Mesenchymal stem cell (in vitro differentiated cells and primary cell): Measurements from ENCODE around the gene MUC2.

Experiments
- DNase-seq: peaks from one replicate; pipeline ENCODE4 v3.0.0-alpha.2; 2013
- H2AFZ ChIP-seq: one replicate; pipeline ENCODE4 v1.6.1; 2013; ENCODE audit warnings: low read depth, mild to moderate bottlenecking, control low read depth, inconsistent platforms, low read length, moderate library complexity
- H2AK5ac ChIP-seq: 2 replicates; pipeline ENCODE4 v1.6.1; 2013; ENCODE audit warnings: low read length, moderate library complexity, mild to moderate bottlenecking, inconsistent platforms; ENCODE audit not compliant: severe bottlenecking
- H2BK120ac ChIP-seq: one replicate; pipeline ENCODE4 v1.6.1; 2013; ENCODE audit warnings: low read depth, mild to moderate bottlenecking, inconsistent platforms, low read length, moderate library complexity
- H2BK12ac ChIP-seq, 2 experiments: one replicate each; pipeline ENCODE4 v1.6.1; 2013; ENCODE audit warnings: inconsistent platforms in 2 of 2, low read length in 2 of 2, mild to moderate bottlenecking in 2 of 2, moderate library complexity in 2 of 2, control low read depth in 1 of 2
- H2BK15ac ChIP-seq: one replicate; pipeline ENCODE4 v1.6.1; 2013; ENCODE audit warnings: mild to moderate bottlenecking, low read depth, inconsistent platforms; ENCODE audit not compliant: poor library complexity, severe bottlenecking
- H2BK5ac ChIP-seq: 2 replicates; pipeline ENCODE4 v1.6.1; 2013; ENCODE audit warnings: low read depth, mild to moderate bottlenecking, low read length, control low read depth, inconsistent platforms; ENCODE audit not compliant: poor library complexity, severe bottlenecking
- H3K14ac ChIP-seq, 2 experiments: one replicate each; pipeline ENCODE4 v1.6.1; 2013; ENCODE audit warnings: inconsistent platforms in 2 of 2, low read length in 2 of 2, control low read depth in 1 of 2, mild to moderate bottlenecking in 1 of 2, moderate library complexity in 1 of 2
- H3K18ac ChIP-seq, 2 experiments: one replicate each; pipeline ENCODE4 v1.6.1; 2013; ENCODE audit warnings: inconsistent platforms in 2 of 2, low read length in 2 of 2, control low read depth in 1 of 2, low read depth in 1 of 2, mild to moderate bottlenecking in 1 of 2
- H3K23ac ChIP-seq, 2 experiments: one replicate each; pipeline ENCODE4 v1.6.1; 2013; ENCODE audit warnings: inconsistent platforms in 2 of 2, low read length in 2 of 2, mild to moderate bottlenecking in 2 of 2, moderate library complexity in 2 of 2, control low read depth in 1 of 2
- H3K27ac ChIP-seq: 2 replicates; pipeline ENCODE4 v1.5.1; 2013; ENCODE audit warnings: mild to moderate bottlenecking, moderate library complexity, low read length, control low read depth, inconsistent platforms; ENCODE audit not compliant: poor library complexity, severe bottlenecking
- H3K27me3 ChIP-seq, 2 experiments: 2 replicates each; pipeline versions ENCODE4 v1.6.1 to v1.7.0; 2013; ENCODE audit warnings: low read length in 2 of 2, mild to moderate bottlenecking in 2 of 2, moderate library complexity in 2 of 2, control low read depth in 1 of 2, inconsistent platforms in 1 of 2; ENCODE audit not compliant: control insufficient read depth in 1 of 2, insufficient read depth in 1 of 2
- H3K36me3 ChIP-seq, 2 experiments: 2 replicates each; pipeline versions ENCODE4 v1.6.1 to v1.7.0; 2013; ENCODE audit warnings: low read length in 2 of 2, control low read depth in 1 of 2, inconsistent platforms in 1 of 2, low read depth in 1 of 2, mild to moderate bottlenecking in 1 of 2; ENCODE audit not compliant: insufficient read depth in 2 of 2, control insufficient read depth in 1 of 2
- H3K4ac ChIP-seq, 2 experiments: one replicate each; pipeline ENCODE4 v1.6.1; 2013; ENCODE audit warnings: inconsistent platforms in 2 of 2, low read length in 2 of 2, mild to moderate bottlenecking in 2 of 2, moderate library complexity in 2 of 2, control low read depth in 1 of 2, low read depth in 1 of 2
- H3K4me1 ChIP-seq: 2 replicates; pipeline ENCODE4 v1.6.1; 2013; ENCODE audit warnings: low read depth, low read length, control low read depth; ENCODE audit not compliant: control insufficient read depth, insufficient read depth
- H3K4me2 ChIP-seq: 2 replicates; pipeline ENCODE4 v1.6.1; 2013; ENCODE audit warnings: low read length, mild to moderate bottlenecking, inconsistent platforms; ENCODE audit not compliant: poor library complexity, severe bottlenecking
- H3K4me3 ChIP-seq, 2 experiments: 2 replicates each; pipeline versions ENCODE4 v1.5.1 to v1.7.0; 2013; ENCODE audit warnings: low read length in 2 of 2, mild to moderate bottlenecking in 2 of 2, control low read depth in 1 of 2, low read depth in 1 of 2; ENCODE audit not compliant: insufficient read depth in 1 of 2
- H3K79me1 ChIP-seq: replicated peaks from 2 replicates; pipeline ENCODE4 v1.6.1; 2013; ENCODE audit warnings: mild to moderate bottlenecking, control low read depth, low read length, inconsistent platforms; ENCODE audit not compliant: poor library complexity, severe bottlenecking
- H3K9ac ChIP-seq: 2 replicates; pipeline ENCODE4 v1.7.0; 2013; ENCODE audit warnings: mild to moderate bottlenecking, low read length, moderate library complexity
- H3K9me3 ChIP-seq: 2 replicates; pipeline ENCODE4 v1.7.0; 2013; ENCODE audit warnings: mild to moderate bottlenecking, low read length; ENCODE audit not compliant: control insufficient read depth
- H4K8ac ChIP-seq: one replicate; pipeline ENCODE4 v1.6.1; 2013; ENCODE audit warnings: inconsistent platforms, mild to moderate bottlenecking, low read length, moderate library complexity
- H4K91ac ChIP-seq: one replicate; pipeline ENCODE4 v1.6.1; 2013; ENCODE audit warnings: mild to moderate bottlenecking, low read length, inconsistent platforms
- WGBS: methylation state at CpG from one replicate; pipeline ENCODE4 v1.1.7; 2013; ENCODE audit warnings: mixed read lengths; 5-methylcytosine and 5-hydroxymethylcytosine counted together

The MUC2 gene

GRCh38 chr11:1117992-1118391, 43.3 kb downstream of the MUC2 start:
- Histone ChIP-seq H3K9ac (no peak overlapping the region), H4K91ac (no peak overlapping the region), H4K8ac (no peak overlapping the region), H3K14ac (no peak overlapping the region), H3K27ac (no peak overlapping the region), H3K36me3 (no peaks in the 10 kb centered on the region), H3K79me1 (no peaks in the 10 kb centered on the region), H3K4me2 (no peak overlapping the region), H3K27me3 (peaks cover under 1 to 74% of the 10 kb centered on the region in 2 experiments), H2AK5ac (no peak overlapping the region), H3K4me3 (peak overlapping the region in 1 of 2 experiments; percentile 4), H3K9me3 (no peaks in the 10 kb centered on the region), H3K18ac (no peak overlapping the region), H2BK120ac (no peak overlapping the region), H3K4ac (no peak overlapping the region), H3K4me1 (peaks cover 6% of the 10 kb centered on the region), H2BK15ac (no peak overlapping the region), H3K23ac (no peak overlapping the region), H2BK12ac (no peak overlapping the region), H2BK5ac (no peak overlapping the region), H2AFZ (no peak overlapping the region)
- WGBS, result 58% methylated on average over 6 of the region's 6 CpGs
- no peak for DNase-seq

GRCh38 chr11:1118755-1119603, 44.3 kb downstream of the MUC2 start:
- Histone ChIP-seq H3K23ac (no peak overlapping the region), H4K91ac (no peak overlapping the region), H2BK15ac (no peak overlapping the region), H2AK5ac (no peak overlapping the region), H3K27ac (no peak overlapping the region), H3K14ac (no peak overlapping the region), H3K4me3 (no peak overlapping the region), H3K18ac (no peak overlapping the region), H2BK120ac (no peak overlapping the region), H2BK5ac (no peak overlapping the region), H2BK12ac (no peak overlapping the region), H3K4me1 (peaks cover 6% of the 10 kb centered on the region), H3K36me3 (no peaks in the 10 kb centered on the region), H3K9me3 (no peaks in the 10 kb centered on the region), H4K8ac (no peak overlapping the region), H3K4ac (no peak overlapping the region), H2AFZ (no peak overlapping the region), H3K4me2 (no peak overlapping the region), H3K9ac (no peak overlapping the region), H3K79me1 (no peaks in the 10 kb centered on the region), H3K27me3 (peaks cover 11 to 80% of the 10 kb centered on the region in 2 experiments)
- DNase-seq, result no peak
- 87% methylated on average over 20 of the region's 22 CpGs for WGBS

- DNase-seq, result no peak
- Histone ChIP-seq H3K23ac (no peak overlapping the region), H2BK120ac (no peak overlapping the region), H3K4ac (no peak overlapping the region), H3K36me3 (no peaks in the 10 kb centered on the region), H3K4me1 (peaks cover 4% of the 10 kb centered on the region), H3K9me3 (peaks cover under 1% of the 10 kb centered on the region), H4K91ac (no peak overlapping the region), H2AFZ (no peak overlapping the region), H2BK15ac (no peak overlapping the region), H3K9ac (no peak overlapping the region), H3K14ac (no peak overlapping the region), H3K4me3 (no peak overlapping the region), H3K18ac (no peak overlapping the region), H2AK5ac (no peak overlapping the region), H3K4me2 (no peak overlapping the region), H4K8ac (no peak overlapping the region), H2BK12ac (no peak overlapping the region), H3K79me1 (no peaks in the 10 kb centered on the region), H3K27me3 (peaks cover 17 to 83% of the 10 kb centered on the region in 2 experiments), H3K27ac (no peak overlapping the region), H2BK5ac (no peak overlapping the region)
- WGBS, result 85% methylated on average over 17 of the region's 17 CpGs
These were observed 45.0 kb downstream of the MUC2 start for GRCh38 chr11:1119604-1120146.

- Histone ChIP-seq H2AK5ac (no peak overlapping the region), H4K91ac (no peak overlapping the region), H3K27me3 (peaks cover 17 to 75% of the 10 kb centered on the region in 2 experiments), H2BK15ac (no peak overlapping the region), H3K4me3 (no peak overlapping the region), H3K27ac (no peak overlapping the region), H3K18ac (no peak overlapping the region), H2BK12ac (no peak overlapping the region), H3K23ac (no peak overlapping the region), H3K14ac (no peak overlapping the region), H3K9ac (no peak overlapping the region), H3K36me3 (no peaks in the 10 kb centered on the region), H3K9me3 (peaks cover 4% of the 10 kb centered on the region), H3K4me2 (no peak overlapping the region), H2BK120ac (no peak overlapping the region), H2BK5ac (no peak overlapping the region), H3K79me1 (no peaks in the 10 kb centered on the region), H2AFZ (no peak overlapping the region), H4K8ac (no peak overlapping the region), H3K4ac (no peak overlapping the region), H3K4me1 (peaks cover 4% of the 10 kb centered on the region)
- DNase-seq, result no peak
- WGBS, result 85% methylated on average over 27 of the region's 27 CpGs
These were observed 46.1 kb downstream of the MUC2 start for GRCh38 chr11:1120532-1121330.
